NT2/D1 (cell line): Measurements from ENCODE around the gene SMIM11.

ENCODE experiments used
- SUZ12 ChIP-seq: IDR thresholded peaks from 2 replicates; pipeline ENCODE4 v1.6.1; 2011; ENCODE audit not compliant: insufficient read length, insufficient read depth; ENCODE audit errors: extremely low read depth
- YY1 ChIP-seq: IDR thresholded peaks from 2 replicates; pipeline ENCODE4 v1.6.1; 2011; ENCODE audit not compliant: insufficient read length, insufficient read depth
- ZNF274 ChIP-seq: IDR thresholded peaks from 2 replicates; pipeline ENCODE4 v1.6.1; 2011; ENCODE audit warnings: mild to moderate bottlenecking, low read depth, low read length

GRCh38 chr21:34372321-34372720 is 3.0 kb upstream of the SMIM11 start:
- TF ChIP-seq ZNF274 (no peak), YY1 (no peak), SUZ12 (no peak)
